Measurements from ENCODE around the gene B4GALT1.

The B4GALT1 gene

GRCh38 chr9:33137781-33138264 lies 29.3 kb downstream of the B4GALT1 start:
- no peak for DNase-seq

GRCh38 chr9:33136721-33137670 lies 30.1 kb downstream of the B4GALT1 start:
- DNase-seq, result no peak

DNA sequence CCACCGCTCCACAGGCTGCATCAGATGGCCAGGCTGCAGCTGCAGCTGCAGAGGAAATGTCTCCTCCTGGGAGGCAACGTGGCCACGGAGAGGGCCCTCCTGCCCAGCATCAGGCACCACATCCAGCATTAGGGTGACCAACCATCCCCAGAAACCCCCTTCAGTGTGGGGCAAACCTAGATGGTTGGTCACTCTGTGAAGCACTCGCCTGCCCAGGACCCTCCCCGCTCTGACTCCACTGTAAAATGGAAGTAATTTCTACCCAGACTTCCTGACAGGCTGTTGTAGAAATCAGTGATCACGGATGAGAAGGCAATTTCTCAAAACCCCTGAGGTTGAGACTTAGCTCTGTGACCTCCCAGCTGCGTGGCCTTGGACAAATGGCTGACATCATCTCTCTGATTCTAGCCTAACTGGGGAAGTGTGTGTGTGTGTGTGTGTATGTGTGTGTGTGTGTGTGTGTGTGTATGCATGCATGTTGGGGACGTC lies 31.6 kb downstream of the B4GALT1 start:
- DNase-seq, result no peak

DNA sequence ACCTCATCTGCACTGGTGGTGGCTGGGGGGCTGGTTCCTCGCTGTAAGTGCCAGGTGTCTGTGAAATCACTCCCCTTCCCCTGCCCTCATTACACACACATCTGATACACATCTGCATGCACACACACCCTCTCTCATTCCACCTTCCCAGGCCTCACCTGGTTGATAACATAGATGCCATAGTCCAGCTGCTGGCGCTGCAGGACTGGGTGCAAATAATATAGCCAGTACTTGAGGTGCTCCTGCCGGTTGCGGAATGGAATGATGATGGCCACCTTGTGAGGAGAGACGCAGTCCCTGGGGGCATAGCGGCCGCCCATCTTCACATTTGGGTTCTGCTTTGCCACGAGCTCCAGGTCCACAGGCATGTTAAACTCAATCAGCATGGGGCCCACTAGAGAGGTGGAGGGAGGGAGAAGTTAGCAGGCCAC lies 32.1 kb downstream of the B4GALT1 start:
- no peak for DNase-seq

DNA sequence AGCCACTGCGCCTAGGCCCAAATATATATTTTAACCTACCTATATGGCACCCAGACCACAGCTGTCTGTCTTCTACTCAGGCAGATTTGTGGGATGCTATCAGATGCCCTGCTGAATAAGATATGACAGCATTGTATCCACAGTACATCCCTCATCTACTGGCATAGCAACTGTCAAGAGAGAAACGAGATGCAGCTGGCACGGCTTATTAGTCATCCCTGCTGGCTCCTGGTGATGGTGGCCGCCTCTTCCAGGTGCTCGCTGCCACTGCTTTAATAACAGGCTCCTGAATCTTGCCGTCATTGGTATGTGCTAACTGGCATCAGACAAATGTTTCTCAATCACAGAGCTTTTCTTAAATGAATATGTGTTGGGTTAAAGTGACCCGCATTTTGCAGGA lies 34.0 kb downstream of the B4GALT1 start:
- no peak for DNase-seq

DNA sequence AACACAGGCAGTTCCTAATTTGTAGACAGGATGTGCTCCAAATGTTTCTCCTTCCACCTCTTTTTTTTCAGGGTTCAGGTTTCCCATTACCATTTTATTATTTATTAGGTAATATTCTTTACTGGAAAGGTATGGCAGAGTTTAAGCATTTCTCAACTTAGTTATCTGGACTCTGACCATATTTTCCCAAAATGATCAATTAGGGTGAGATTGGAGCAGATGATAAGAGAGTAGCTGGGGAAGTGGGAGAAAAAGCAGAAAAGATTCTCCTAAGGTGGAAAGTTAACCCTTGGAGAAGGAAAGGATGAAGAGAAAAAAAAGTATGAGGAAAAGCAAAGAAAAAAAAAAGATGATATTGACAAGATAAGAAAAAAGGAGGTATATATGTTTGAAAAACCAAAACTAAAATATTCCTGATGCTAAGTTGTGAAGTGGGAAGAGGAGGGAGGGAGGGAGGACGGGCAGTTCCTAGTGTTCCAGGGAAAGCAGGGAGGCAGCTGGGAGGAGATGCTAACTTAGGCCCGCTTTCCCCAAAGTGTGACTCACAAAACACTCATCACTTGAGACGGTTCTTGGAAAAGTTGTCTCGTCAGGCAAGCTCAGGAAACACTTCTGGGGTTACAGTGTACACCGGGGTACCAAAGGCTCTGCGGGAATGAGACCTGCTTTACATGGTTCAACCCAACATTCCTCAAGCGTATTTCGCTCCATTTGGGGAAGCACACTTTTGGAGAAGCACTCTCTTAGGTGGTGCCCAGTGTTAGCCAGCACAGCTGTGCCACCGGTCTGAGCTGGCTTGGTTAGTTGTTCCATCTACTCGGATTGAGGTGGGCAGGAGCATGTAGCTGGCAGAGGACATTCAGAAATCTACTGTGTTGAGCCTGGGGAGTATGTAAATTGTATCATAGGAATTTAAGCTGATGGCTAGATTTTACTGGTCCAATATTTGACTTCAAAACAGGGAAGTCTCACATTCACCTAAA lies 35.1 kb downstream of the B4GALT1 start:
- DNase-seq, result no peak

DNA sequence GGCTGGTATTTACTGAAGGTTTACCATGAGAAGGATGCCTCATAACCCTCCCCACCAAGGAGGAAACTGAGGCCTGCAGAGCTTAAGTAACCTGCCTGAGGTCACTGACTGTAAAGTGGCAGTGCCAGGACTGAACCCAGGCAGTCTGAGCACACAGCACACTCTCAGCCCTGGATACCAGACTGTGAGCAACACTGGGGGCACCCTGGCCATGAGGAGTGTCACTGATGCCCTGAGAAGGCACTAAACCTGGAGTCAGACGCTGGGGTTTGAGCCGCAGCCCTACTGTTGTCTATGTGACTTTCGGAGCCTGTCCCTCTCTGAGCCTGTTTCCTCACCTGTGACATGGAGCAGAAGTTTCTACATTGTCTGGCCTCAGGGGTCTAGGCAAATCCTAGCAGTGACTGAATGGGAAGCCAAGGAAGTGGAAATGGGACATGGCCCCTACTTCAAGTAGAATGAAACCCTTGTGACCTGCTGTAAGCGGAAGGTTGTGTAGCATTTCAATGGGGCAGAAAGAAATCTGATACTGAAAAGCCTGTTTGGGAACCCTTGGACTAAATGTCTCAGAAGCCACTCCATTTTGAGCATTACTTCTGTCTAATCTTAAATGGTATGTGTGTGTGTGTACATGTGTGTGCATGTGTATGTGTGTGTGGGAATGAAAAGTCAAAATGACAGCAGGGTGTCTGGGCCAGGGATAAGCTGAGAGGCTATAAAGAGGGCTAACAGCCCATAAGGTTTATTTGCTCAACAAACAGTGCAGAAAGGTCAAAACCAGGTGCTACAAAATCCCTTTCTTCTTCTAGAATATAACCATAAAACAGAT lies 36.0 kb downstream of the B4GALT1 start:
- DNase-seq, result no peak

DNA sequence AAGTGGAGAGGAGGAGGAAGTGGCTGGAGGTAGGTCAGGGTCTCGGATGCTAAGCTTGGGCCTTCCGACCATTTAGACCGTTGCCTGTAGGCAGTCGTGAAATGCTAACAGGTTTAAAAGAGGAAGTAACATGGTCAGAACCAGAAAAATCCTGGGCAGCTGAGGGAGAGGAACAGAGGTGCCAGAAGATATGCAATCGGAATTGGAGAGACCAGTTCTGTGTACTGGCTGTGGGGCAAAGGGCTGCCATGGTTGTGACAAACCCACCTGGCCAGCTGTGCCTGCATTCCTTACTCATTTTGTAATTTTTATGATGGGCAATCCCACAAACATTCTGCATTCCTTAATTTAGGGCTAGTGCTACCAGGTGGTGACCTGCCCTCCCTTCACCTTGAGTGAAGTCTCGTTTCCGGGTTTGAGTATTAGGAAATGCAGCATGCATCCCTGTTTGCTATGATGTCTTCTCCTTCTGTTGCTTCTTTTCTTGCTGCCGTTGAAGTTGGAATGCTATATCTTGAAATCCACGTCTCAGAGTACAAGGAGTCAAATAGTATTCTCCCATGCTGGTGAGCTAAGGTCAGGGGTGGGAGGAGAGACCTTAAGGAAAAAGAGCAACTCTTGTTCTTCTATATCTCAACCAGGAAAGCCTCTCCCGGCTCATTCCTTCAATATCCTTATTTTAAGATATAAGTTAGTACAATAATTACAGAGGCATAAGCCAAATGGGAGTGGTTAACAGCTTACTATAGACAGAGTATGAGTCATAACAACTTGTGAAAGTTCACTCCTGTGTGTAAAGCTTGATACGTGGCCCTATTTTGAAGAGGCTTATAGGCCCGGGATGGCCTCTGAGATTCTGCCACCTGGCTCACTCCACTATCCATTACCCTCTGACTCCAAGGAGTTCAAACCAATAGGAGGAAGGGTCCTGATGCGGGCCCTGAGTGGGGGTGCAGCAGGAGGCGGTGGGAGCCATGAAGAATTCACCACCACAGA lies 37.0 kb downstream of the B4GALT1 start:
- DNase-seq, result no peak

- no peak for DNase-seq
Observed at GRCh38 chr9:33129251-33129885, 37.8 kb downstream of the B4GALT1 start.

DNA sequence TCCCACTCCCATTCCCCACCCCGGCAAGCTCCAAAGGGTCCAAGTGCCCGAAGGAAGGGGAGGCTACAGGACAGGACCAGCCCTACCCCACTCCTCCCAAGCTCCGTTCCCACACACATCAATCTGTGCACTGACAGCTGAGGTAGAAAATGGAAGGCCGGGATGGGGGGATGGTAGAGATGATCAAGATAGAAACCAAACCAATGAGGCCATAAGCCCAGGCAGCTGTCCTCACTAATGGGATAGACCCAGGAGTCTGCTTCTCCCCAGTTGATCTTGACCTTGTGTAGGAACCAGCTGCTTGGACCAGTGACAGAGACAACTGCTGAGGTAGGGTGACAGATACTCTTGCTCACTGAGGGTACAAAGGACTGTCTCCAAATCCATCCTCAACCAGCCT lies 38.6 kb downstream of the B4GALT1 start:
- no peak for DNase-seq

- DNase-seq, result no peak
Observed at GRCh38 chr9:33127881-33128280, 39.3 kb downstream of the B4GALT1 start.

GRCh38 chr9:33125871-33126823 lies 41.0 kb downstream of the B4GALT1 start:
- no peak for DNase-seq

- no peak for DNase-seq
Observed at GRCh38 chr9:33125461-33125860, 41.7 kb downstream of the B4GALT1 start.

- no peak for DNase-seq
Observed at GRCh38 chr9:33124751-33125381, 42.3 kb downstream of the B4GALT1 start.

DNA sequence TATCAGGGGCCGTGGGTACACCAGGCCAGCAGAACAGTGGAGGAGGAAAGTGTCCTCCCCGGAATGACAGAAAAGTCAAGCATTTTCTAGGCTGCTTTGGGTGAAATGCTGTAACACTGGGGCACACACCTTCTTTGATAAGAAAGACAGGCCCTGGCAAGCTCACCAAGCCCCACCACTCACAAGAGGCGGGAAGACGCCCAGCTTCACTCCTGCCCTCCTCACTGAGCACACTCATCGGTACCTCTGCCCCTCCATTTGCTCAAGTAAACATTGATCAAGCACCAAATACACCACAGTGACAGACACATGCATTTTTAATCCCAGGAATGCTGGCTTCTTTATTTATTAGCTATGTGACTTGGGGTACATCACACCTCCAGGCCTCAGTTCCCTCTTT lies 43.1 kb downstream of the B4GALT1 start:
- no peak for DNase-seq

DNA sequence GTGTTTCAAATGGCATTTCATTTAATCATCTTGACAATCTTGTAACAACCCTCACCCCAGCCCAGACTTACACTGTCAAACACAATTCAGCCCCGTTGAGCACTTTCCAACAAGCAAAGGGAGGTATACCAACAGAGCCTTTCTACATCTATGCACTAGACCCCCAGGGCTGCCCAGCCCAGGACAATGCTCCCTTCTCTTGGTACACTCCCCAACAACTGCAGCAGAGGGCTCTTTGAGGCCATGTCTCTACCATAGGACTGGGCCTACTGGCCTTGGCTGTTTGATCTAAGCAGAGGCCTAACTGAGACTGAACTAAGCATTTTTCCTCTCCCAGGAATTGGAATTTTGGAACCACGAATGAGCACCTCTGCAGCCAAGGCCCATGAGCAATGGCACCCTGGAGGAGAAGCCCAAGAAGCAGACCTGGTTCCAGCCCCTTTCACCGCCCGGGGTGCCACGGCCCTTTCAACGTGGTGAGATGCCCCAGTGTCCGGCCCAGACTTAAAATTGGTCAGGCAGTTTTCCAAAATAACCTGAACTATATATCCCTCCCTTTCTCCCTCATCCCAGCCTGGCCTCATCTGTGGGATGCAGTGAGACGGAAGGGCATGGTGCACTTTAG lies 43.6 kb downstream of the B4GALT1 start:
- DNase-seq, result no peak

DNA sequence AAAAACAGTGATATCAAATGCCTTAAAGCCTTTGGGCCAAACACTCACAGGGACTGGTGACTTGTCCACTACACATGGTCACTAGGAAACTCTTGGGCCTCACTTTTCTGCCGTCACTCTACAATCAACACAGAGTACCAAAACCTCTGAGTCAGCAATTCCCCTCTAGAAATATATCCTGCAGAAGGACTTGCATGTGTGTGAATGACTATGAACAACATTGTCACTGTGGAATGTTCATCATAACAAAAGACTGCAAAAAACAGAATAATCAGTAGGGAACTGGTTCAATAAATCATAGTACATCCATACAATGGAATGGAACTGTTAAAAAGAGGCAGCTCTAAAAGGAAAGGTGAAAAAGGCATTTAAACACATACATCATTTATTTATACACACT lies 46.5 kb downstream of the B4GALT1 start:
- DNase-seq, result no peak

DNA sequence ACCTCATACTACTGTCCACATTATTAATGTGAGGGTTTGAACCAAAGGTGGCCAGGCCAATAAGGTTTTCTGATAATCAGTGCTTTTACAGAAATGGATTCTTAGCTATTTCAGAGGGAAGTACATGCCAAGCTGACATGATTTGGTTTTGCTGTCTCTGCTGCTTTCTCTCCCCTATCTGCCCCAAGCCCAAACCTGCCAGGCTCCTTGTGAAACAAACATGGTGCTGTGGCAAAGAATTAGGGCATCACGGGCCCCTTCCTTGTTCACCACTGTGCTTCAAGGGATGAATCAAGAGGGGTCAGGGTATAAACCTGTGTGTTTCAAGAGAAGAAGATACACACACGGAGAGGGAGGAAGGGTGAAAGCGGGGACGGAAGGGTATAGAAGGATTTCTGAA lies 49.3 kb downstream of the B4GALT1 start:
- no peak for DNase-seq

All from stimulated activated CD4-positive, alpha-beta T cell treated with anti-CD3 and anti-CD28 coated beads, Interleukin-12 subunit alpha, Interleukin-12 subunit beta, amount 100 ng/mL, for 4 hours (primary cell).